ENCODE results near the gene RAB11A.

The RAB11A gene

DNA sequence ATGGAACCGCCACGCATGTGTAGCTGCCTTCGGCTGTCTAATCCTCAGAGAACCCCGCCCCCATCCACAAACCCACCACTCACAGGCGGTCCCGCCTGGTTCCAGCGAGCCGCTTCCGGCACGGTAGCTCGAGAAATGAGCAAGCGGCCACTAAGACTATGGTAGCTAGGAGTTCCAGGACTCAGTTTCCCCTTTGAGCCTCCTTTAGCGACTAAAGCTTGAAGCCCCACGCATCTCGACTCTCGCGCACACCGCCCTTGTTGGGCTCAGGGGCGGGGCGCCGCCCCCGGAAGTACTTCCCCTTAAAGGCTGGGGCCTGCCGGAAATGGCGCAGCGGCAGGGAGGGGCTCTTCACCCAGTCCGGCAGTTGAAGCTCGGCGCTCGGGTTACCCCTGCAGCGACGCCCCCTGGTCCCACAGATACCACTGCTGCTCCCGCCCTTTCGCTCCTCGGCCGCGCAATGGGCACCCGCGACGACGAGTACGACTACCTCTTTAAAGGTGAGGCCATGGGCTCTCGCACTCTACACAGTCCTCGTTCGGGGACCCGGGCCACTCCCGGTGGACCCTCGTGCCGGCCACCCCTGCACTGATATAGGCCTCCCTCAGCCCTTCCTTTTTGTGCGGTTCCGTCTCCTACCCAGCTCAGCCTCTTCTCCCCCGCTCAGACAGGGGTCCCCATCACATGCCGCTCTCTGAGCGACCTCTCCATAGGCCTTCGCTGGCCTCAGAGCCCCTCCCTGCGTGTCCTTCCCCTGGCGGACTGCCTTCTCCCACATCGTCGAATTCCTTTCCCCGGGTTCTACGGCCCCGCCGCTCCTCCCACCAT is at the start of gene RAB11A:
Gene RAB11A, plus strand, starts transcription at position 366 of the 828 bp plus-strand sequence. Its CDS starts 95 bp downstream, at position 461.
- H3K36me3 ChIP-seq (ENCODE audit: control insufficient read depth in 2 of 2, insufficient read depth in 2 of 2, low read length in 2 of 2): no peaks in the 10 kb centered on the region
- H3K9ac ChIP-seq (ENCODE audit: low read length in 2 of 2): peak within 1 kb of the TSS; percentile 98 to 99
- H3K27me3 ChIP-seq (ENCODE audit: control insufficient read depth in 1 of 2, insufficient read depth in 2 of 2, low read length in 2 of 2): no peaks in the 10 kb centered on the region
- no peaks in the 10 kb centered on the region for H3K9me3 ChIP-seq (ENCODE audit: control insufficient read depth in 2 of 2, low read length in 2 of 2)
- peak within 1 kb of the TSS; percentile 91 to 98 for H3K4me3 ChIP-seq (ENCODE audit: low read length in 2 of 2)
- H3K27ac ChIP-seq (ENCODE audit: low read length): peak within 1 kb of the TSS; percentile 93
- peaks cover 9% of the 10 kb centered on the region for H3K4me1 ChIP-seq (ENCODE audit: control insufficient read depth, insufficient read depth, low read length)

DNA sequence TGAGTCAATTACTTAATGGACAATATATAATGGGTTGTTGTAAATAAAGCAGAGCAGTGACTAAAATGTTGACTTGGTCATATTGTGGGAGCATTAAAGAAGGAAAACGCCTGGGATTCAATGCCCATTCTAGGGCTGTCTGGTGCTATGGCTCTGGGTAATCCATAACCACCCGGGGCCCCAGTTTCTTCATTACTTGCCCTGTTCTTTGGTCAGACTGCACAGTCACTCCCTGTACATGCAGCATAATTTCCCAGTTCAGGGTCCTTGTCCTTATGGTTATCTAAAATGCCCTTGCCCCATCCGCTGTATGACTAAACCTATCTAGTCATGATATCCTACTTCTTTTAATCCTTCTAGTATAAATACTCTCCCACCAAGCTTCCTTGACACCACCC is 49.7 kb upstream of the RAB11A start:
- Histone ChIP-seq H3K9me3 (ENCODE audit: control insufficient read depth in 2 of 2, low read length in 2 of 2) (no peaks in the 10 kb centered on the region), H3K4me3 (ENCODE audit: low read length in 2 of 2) (no peak overlapping the region), H3K4me1 (ENCODE audit: control insufficient read depth, insufficient read depth, low read length) (no peaks in the 10 kb centered on the region), H3K9ac (ENCODE audit: low read length in 2 of 2) (no peak overlapping the region), H3K36me3 (ENCODE audit: control insufficient read depth in 2 of 2, insufficient read depth in 2 of 2, low read length in 2 of 2) (no peaks in the 10 kb centered on the region), H3K27ac (ENCODE audit: low read length) (no peak overlapping the region), H3K27me3 (ENCODE audit: control insufficient read depth in 1 of 2, insufficient read depth in 2 of 2, low read length in 2 of 2) (no peaks in the 10 kb centered on the region)

DNA sequence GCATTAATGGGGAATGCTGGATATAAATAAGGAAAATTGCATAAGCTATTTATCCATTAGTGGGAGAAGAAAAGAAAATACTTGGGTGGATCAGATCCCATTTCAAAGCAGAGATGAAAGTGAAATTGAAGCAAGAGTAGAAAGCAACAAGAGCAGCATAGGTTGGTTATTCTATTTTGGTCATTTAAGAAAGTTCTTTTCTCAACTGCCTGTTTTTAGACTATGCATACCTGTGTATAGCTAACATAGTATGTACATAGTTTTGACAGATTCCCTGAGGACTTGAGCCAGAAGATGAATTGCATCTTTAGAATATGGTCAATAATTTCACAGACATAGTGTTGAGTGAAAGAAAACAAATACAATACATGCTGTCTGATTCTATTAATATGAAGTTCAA is 48.2 kb upstream of the RAB11A start:
- H3K27me3 ChIP-seq (ENCODE audit: control insufficient read depth in 1 of 2, insufficient read depth in 2 of 2, low read length in 2 of 2): no peaks in the 10 kb centered on the region
- H3K27ac ChIP-seq (ENCODE audit: low read length): no peak overlapping the region
- no peaks in the 10 kb centered on the region for H3K9me3 ChIP-seq (ENCODE audit: control insufficient read depth in 2 of 2, low read length in 2 of 2)
- no peak overlapping the region for H3K9ac ChIP-seq (ENCODE audit: low read length in 2 of 2)
- H3K36me3 ChIP-seq (ENCODE audit: control insufficient read depth in 2 of 2, insufficient read depth in 2 of 2, low read length in 2 of 2): no peaks in the 10 kb centered on the region
- H3K4me1 ChIP-seq (ENCODE audit: control insufficient read depth, insufficient read depth, low read length): no peaks in the 10 kb centered on the region
- H3K4me3 ChIP-seq (ENCODE audit: low read length in 2 of 2): no peak overlapping the region

DNA sequence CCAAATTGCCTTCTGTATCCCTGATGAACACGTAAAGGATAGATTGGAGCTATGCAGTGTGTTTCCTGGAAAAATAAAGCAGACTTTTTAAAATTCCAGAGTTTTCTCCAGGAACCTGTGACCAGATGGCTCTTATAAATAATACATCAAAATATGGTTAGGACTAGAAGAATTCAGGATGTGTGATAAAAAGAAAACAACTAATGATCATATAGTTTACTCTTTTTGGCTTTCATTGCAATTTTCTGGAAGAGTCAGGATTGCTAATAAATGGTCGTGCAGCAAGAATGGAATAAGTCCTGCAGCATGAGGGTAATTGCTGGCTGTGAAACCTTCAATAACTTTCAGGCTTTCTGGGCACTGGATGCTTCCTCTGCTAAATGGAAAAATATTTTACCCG is 47.0 kb upstream of the RAB11A start:
- Histone ChIP-seq H3K27ac (ENCODE audit: low read length) (no peak overlapping the region), H3K4me1 (ENCODE audit: control insufficient read depth, insufficient read depth, low read length) (no peaks in the 10 kb centered on the region), H3K4me3 (ENCODE audit: low read length in 2 of 2) (no peak overlapping the region), H3K27me3 (ENCODE audit: control insufficient read depth in 1 of 2, insufficient read depth in 2 of 2, low read length in 2 of 2) (no peaks in the 10 kb centered on the region), H3K9ac (ENCODE audit: low read length in 2 of 2) (no peak overlapping the region), H3K36me3 (ENCODE audit: control insufficient read depth in 2 of 2, insufficient read depth in 2 of 2, low read length in 2 of 2) (no peaks in the 10 kb centered on the region), H3K9me3 (ENCODE audit: control insufficient read depth in 2 of 2, low read length in 2 of 2) (no peaks in the 10 kb centered on the region)

DNA sequence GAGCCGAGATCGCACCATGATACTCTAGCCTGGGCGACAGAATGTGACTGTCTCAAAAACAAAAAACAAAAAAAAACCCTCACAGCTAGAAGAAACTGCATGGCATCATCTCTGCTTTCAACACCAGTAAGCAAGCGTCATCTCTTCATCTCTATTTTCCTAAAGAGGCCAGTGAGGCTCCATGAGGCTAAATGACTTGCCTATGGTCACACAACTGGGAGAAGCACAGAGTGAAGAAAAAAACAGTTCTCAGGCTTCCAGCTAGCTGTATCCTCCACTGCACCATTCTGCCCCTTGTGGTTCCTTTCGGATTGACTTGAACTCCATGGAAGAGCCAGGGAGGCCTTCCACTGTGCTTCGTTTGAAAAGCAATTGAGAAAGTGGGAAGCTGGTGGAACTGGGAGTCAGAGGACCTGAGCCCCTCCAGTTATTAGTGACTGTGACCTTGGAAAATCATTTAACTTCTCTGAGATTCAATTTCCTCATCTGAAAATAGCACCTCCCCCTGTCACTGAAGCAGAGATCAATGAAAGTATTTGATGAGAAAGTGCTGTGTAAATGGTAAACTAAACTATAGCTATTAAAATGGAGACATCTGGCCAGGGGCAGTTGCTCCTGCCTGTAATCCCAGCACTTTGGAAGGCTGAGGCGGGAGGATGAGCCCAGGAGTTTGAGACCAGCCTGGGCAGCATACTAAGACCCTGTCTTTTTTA is 45.1 kb upstream of the RAB11A start:
- Histone ChIP-seq H3K9me3 (ENCODE audit: control insufficient read depth in 2 of 2, low read length in 2 of 2) (no peaks in the 10 kb centered on the region), H3K36me3 (ENCODE audit: control insufficient read depth in 2 of 2, insufficient read depth in 2 of 2, low read length in 2 of 2) (no peaks in the 10 kb centered on the region), H3K4me1 (ENCODE audit: control insufficient read depth, insufficient read depth, low read length) (no peaks in the 10 kb centered on the region), H3K27ac (ENCODE audit: low read length) (no peak overlapping the region), H3K9ac (ENCODE audit: low read length in 2 of 2) (no peak overlapping the region), H3K4me3 (ENCODE audit: low read length in 2 of 2) (no peak overlapping the region), H3K27me3 (ENCODE audit: control insufficient read depth in 1 of 2, insufficient read depth in 2 of 2, low read length in 2 of 2) (no peaks in the 10 kb centered on the region)

DNA sequence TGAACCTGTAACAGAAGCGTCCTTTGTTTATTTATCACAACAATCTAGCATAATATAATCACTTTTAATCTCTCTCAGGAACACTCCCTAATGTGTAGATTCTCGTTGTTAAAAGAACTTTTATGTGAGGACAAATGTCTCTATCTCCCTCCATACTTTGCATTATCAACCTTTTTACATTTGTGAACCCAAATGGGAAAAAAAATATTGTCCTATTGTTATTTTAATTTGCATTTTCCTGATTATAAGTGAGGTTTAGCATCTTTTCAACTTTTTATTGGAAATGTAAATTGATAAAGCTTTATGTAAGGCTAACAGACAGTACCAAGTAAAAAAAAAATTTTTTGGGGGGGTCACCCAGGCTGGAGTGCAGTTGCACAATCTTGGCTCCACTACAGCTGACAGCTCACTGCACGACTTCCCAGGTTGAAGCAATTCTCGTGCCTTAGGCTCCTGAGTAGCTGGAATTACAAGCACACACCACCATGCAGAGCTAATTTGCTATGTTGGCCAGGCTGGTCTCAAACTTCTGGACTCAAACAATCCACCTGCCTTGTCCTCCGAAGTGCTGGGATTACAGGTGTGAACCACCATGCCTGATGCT is 44.2 kb upstream of the RAB11A start:
- Histone ChIP-seq H3K4me1 (ENCODE audit: control insufficient read depth, insufficient read depth, low read length) (no peaks in the 10 kb centered on the region), H3K36me3 (ENCODE audit: control insufficient read depth in 2 of 2, insufficient read depth in 2 of 2, low read length in 2 of 2) (no peaks in the 10 kb centered on the region), H3K27me3 (ENCODE audit: control insufficient read depth in 1 of 2, insufficient read depth in 2 of 2, low read length in 2 of 2) (no peaks in the 10 kb centered on the region), H3K9ac (ENCODE audit: low read length in 2 of 2) (no peak overlapping the region), H3K4me3 (ENCODE audit: low read length in 2 of 2) (no peak overlapping the region), H3K27ac (ENCODE audit: low read length) (no peak overlapping the region), H3K9me3 (ENCODE audit: control insufficient read depth in 2 of 2, low read length in 2 of 2) (no peaks in the 10 kb centered on the region)

DNA sequence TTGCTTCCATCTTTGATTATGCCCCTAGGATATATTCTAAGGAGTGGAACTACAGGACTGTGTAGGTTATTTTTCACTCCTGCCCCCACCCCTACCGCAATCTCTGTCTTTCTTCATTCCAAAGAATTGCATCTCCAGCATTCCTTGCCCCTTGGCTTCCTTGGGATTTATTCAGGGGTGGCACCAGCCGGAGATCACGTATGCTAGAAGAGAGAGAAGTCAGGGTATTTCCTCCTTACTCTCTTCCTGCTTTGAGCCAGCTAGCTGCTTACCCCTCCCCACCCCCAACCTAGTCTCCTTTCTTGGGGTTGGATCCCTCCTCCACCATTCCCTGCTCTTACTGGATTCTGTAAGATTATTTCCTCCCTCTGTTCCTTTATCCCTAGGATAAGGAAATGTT is 42.2 kb upstream of the RAB11A start:
- Histone ChIP-seq H3K27me3 (ENCODE audit: control insufficient read depth in 1 of 2, insufficient read depth in 2 of 2, low read length in 2 of 2) (no peaks in the 10 kb centered on the region), H3K9me3 (ENCODE audit: control insufficient read depth in 2 of 2, low read length in 2 of 2) (no peaks in the 10 kb centered on the region), H3K4me3 (ENCODE audit: low read length in 2 of 2) (no peak overlapping the region), H3K9ac (ENCODE audit: low read length in 2 of 2) (no peak overlapping the region), H3K27ac (ENCODE audit: low read length) (no peak overlapping the region), H3K36me3 (ENCODE audit: control insufficient read depth in 2 of 2, insufficient read depth in 2 of 2, low read length in 2 of 2) (no peaks in the 10 kb centered on the region), H3K4me1 (ENCODE audit: control insufficient read depth, insufficient read depth, low read length) (no peaks in the 10 kb centered on the region)

DNA sequence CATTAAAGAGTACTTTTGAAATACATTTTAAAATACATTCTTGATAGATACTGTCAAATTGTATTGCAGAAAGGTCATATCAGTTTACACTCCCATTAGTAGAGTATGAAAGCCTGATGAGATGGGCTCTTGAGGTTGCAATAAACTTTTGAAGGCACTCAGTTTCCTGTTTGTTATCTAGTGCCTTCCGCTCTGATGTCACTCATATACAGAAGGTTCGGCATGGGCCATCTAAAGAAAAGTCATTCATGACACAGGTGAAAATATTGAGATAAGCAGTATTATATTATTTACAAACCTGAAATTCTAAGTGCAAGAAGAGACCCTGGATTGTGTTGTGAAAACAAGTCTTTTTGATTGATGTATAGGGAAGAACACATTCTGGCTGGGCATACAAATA is 40.7 kb upstream of the RAB11A start:
- Histone ChIP-seq H3K36me3 (ENCODE audit: control insufficient read depth in 2 of 2, insufficient read depth in 2 of 2, low read length in 2 of 2) (no peaks in the 10 kb centered on the region), H3K9ac (ENCODE audit: low read length in 2 of 2) (no peak overlapping the region), H3K4me3 (ENCODE audit: low read length in 2 of 2) (no peak overlapping the region), H3K27ac (ENCODE audit: low read length) (no peak overlapping the region), H3K4me1 (ENCODE audit: control insufficient read depth, insufficient read depth, low read length) (peaks cover 6% of the 10 kb centered on the region), H3K9me3 (ENCODE audit: control insufficient read depth in 2 of 2, low read length in 2 of 2) (no peaks in the 10 kb centered on the region), H3K27me3 (ENCODE audit: control insufficient read depth in 1 of 2, insufficient read depth in 2 of 2, low read length in 2 of 2) (no peaks in the 10 kb centered on the region)

DNA sequence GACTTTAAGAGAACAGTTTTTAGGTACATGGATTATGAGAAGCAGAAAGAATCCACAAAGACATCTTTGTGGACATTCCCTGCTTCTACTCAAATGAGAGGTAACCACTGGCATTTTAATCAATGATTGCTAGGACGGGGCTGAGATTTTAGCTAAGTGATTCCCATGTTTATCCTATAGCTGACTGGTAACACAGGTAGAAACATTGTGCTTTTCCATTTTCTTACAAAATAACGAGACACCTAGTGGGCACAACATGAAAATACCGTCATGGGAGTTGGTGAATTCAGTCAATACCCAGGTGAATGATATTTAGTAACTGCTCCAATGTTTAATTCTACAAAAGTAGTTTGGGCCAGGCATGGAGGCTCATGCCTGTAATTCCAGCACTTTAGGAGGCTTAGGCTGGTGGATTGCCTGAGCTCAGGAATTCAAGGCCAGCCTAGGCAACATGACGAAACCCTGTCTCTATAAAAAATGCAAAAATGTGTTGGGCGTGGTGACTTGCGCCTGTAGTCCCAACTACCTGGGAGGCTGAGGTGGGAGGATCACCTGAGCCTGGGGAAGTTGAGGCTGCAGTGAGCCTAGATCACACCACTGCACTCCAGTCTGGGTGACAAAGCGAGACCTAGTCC is 40.0 kb upstream of the RAB11A start:
- Histone ChIP-seq H3K36me3 (ENCODE audit: control insufficient read depth in 2 of 2, insufficient read depth in 2 of 2, low read length in 2 of 2) (no peaks in the 10 kb centered on the region), H3K9me3 (ENCODE audit: control insufficient read depth in 2 of 2, low read length in 2 of 2) (no peaks in the 10 kb centered on the region), H3K4me1 (ENCODE audit: control insufficient read depth, insufficient read depth, low read length) (peaks cover 13% of the 10 kb centered on the region), H3K4me3 (ENCODE audit: low read length in 2 of 2) (no peak overlapping the region), H3K9ac (ENCODE audit: low read length in 2 of 2) (no peak overlapping the region), H3K27me3 (ENCODE audit: control insufficient read depth in 1 of 2, insufficient read depth in 2 of 2, low read length in 2 of 2) (no peaks in the 10 kb centered on the region), H3K27ac (ENCODE audit: low read length) (no peak overlapping the region)

DNA sequence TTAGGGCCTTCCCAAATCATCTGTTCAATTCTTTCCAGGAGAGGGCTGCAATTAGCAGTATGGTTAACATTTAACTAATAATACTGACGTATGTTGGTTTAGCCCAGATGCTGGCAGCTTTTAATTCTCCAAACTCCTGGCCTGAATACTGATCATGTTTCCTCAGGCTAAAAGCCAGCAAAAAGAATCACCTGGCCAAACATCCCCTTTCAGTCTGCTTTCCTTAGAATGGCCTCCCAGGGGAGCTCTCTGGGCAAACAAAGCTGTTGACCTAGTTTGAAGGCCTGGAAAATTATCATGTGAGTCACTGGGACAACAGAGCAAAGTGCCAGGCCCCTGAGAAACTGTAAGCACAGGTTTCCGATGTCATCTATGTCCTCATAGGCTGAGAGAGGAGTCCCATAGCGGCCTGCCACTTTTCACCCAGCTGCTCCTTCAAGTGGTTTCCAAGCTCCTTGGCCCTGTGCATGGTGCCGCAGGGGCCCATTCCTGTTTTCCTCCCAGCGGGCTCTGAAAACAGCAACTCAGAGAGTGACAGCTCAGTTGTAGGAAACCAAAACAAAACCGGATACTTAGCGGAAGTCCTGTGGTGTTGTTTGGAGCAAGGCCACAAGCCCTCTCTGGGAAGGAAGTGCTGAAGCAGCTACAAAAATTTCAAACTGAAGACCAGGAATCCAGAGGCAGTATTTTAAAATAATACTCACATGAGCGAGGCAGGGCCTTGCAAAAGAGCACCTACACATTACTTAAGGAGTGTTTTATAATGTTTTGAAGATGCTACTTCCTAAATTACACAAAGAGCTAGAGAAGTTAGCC is 36.5 kb upstream of the RAB11A start:
- H3K9ac ChIP-seq (ENCODE audit: low read length in 2 of 2): peak overlapping the region; percentile 29 to 51
- peak overlapping the region; percentile 26 to 65 for H3K4me3 ChIP-seq (ENCODE audit: low read length in 2 of 2)
- H3K27ac ChIP-seq (ENCODE audit: low read length): peak overlapping the region; percentile 80

More for the DNA sequence above, 36.5 kb upstream of the RAB11A start:
- Histone ChIP-seq H3K4me1 (ENCODE audit: control insufficient read depth, insufficient read depth, low read length) (peaks cover 13% of the 10 kb centered on the region), H3K36me3 (ENCODE audit: control insufficient read depth in 2 of 2, insufficient read depth in 2 of 2, low read length in 2 of 2) (no peaks in the 10 kb centered on the region), H3K27me3 (ENCODE audit: control insufficient read depth in 1 of 2, insufficient read depth in 2 of 2, low read length in 2 of 2) (no peaks in the 10 kb centered on the region), H3K9me3 (ENCODE audit: control insufficient read depth in 2 of 2, low read length in 2 of 2) (no peaks in the 10 kb centered on the region)

All from stomach smooth muscle (tissue), 2 donors.